ENCODE results near the gene WDR70.

DNA sequence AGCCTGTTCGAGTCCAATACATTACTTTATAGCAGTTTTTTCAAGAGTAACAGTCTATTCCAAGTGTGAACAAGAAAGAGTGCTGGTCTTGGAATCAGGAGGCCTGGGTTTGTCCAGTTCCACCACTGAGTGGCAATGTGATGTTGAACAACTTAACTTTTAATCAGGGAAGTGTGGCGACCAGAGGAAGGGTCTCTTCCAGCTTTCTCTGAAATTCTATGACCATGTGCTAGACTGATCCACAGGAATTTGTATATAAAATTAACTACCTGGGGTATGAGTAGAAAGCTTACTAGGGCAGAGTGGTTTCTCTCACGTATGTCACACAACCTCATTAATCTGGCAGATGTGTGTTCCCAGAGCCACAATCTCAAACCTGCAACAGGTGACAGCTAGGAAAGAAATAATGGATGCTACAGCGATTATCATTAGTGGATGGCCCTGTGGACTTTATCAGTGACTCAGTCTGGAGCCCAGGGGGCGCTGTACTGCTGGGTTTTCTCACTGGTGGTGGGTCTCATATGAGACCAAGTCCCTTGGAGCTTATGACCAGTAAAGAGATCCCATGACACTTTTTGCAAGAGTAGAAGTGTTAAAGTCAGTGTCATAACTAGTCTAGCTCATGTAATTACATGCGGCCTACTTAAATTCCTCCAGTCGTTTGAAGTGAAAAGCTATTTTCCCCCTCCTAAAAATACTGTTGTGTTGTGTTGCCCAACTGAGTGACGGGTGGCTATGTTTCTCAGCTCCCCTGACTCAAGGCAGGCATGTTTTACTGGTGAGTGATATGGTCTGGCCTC lies 344.2 kb downstream of the WDR70 start:
- TF ChIP-seq, protein P1, sequence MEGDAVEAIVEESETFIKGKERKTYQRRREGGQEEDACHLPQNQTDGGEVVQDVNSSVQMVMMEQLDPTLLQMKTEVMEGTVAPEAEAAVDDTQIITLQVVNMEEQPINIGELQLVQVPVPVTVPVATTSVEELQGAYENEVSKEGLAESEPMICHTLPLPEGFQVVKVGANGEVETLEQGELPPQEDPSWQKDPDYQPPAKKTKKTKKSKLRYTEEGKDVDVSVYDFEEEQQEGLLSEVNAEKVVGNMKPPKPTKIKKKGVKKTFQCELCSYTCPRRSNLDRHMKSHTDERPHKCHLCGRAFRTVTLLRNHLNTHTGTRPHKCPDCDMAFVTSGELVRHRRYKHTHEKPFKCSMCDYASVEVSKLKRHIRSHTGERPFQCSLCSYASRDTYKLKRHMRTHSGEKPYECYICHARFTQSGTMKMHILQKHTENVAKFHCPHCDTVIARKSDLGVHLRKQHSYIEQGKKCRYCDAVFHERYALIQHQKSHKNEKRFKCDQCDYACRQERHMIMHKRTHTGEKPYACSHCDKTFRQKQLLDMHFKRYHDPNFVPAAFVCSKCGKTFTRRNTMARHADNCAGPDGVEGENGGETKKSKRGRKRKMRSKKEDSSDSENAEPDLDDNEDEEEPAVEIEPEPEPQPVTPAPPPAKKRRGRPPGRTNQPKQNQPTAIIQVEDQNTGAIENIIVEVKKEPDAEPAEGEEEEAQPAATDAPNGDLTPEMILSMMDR (conservative IDR thresholded peaks at IDR 0.05) = peak; percentile 61; the same call in 1 of the 2 replicates
- no peak for TF ChIP-seq EZH2 (IDR thresholded peaks at IDR 0.05; ENCODE audit: low read depth)

Measured in PC-9 (cell line).